Kidney epithelial cell (primary cell): Measurements from ENCODE around the gene CEP170B. TPM values are rescaled to one million over a fixed set of nuclear protein-coding genes. Genes with fewer than 3 reads are reported as not detected.
"Not testable (repeated sequence)": the region's sequence is repeated elsewhere in the genome, so short reads cannot be mapped to it uniquely, and the experiment has no call there.

Source experiments
- DNase-seq: peaks from one replicate; pipeline ENCODE4 v3.0.0-alpha.2; 2010; ENCODE audit warnings: low read depth
- H3K27me3 ChIP-seq: 2 replicates; pipeline ENCODE4 v1.6.0; 2011; ENCODE audit warnings: low read length; ENCODE audit not compliant: control insufficient read depth, insufficient read depth
- H3K36me3 ChIP-seq: 2 replicates; pipeline ENCODE4 v1.5.1; 2011; ENCODE audit warnings: low read length; ENCODE audit not compliant: control insufficient read depth, insufficient read depth
- H3K4me3 ChIP-seq: 2 replicates; pipeline ENCODE4 v1.5.1; 2011; ENCODE audit warnings: low read depth, mild to moderate bottlenecking, control low read depth, low read length
- total RNA-seq: library from RNA; depleted of rRNA; stranded (reverse); fragments of >200 nt; gene quantifications from 2 replicates; pipeline ENCODE4 v1.2.3, GENCODE V29; 2015
- TF ChIP-seq, protein P1 (sequence below): IDR thresholded peaks from 2 replicates; pipeline ENCODE4 v1.5.1; 2011; ENCODE audit warnings: mild to moderate bottlenecking, moderate library complexity, low read length, control low read depth, inconsistent platforms; ENCODE audit not compliant: insufficient read depth, poor library complexity, severe bottlenecking

The CEP170B gene
- total RNA-seq, 1 donor from 2014 or later, result 51.9 TPM

DNA sequence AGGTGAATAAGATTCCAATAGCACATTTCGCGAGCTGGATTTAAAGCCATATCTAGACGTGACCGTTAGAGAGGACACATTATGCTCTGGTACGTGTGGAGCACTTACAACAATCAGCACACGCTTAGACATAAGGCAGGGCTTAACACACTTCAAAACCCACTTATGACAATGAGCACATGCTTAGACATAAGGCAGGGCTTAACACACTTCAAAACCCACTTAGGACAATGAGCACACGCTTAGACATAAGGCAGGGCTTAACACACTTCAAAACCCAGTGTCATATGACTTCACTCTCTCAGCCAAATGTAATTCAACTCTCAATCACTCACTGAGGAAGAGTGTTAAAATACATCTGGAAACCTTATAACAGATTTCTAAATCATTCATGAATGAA, 48.4 kb downstream of the CEP170B start:
- H3K36me3 ChIP-seq, result no peaks in the 10 kb centered on the region
- H3K27me3 ChIP-seq, result peaks cover 3% of the 10 kb centered on the region
- DNase-seq, result no peak
- H3K4me3 ChIP-seq, result no peak overlapping the region
- TF ChIP-seq, protein P1, sequence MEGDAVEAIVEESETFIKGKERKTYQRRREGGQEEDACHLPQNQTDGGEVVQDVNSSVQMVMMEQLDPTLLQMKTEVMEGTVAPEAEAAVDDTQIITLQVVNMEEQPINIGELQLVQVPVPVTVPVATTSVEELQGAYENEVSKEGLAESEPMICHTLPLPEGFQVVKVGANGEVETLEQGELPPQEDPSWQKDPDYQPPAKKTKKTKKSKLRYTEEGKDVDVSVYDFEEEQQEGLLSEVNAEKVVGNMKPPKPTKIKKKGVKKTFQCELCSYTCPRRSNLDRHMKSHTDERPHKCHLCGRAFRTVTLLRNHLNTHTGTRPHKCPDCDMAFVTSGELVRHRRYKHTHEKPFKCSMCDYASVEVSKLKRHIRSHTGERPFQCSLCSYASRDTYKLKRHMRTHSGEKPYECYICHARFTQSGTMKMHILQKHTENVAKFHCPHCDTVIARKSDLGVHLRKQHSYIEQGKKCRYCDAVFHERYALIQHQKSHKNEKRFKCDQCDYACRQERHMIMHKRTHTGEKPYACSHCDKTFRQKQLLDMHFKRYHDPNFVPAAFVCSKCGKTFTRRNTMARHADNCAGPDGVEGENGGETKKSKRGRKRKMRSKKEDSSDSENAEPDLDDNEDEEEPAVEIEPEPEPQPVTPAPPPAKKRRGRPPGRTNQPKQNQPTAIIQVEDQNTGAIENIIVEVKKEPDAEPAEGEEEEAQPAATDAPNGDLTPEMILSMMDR, result no peak

DNA sequence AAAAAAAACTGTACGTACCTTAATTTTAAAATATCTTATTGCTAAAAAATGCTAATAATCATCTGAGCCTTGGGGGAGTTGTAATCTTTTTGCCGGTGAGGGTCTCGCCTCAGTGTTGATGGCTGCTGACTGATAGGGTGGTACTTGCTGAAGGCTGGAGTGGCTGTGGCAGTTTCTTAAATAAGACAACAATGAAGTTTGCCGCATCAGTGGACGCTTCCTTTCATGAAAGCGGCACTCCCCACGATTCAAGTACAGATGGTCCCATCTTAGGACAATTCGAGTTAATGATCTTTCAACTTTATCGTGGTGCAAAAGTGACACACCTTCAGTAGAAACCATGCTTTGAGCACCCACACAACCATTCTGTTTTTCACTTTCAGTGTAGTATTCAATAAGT, 52.0 kb downstream of the CEP170B start:
- TF ChIP-seq, protein P1, result no peak
- DNase-seq, result no peak
- Histone ChIP-seq H3K27me3 (no peaks in the 10 kb centered on the region), H3K36me3 (no peaks in the 10 kb centered on the region), H3K4me3 (no peak overlapping the region)

DNA sequence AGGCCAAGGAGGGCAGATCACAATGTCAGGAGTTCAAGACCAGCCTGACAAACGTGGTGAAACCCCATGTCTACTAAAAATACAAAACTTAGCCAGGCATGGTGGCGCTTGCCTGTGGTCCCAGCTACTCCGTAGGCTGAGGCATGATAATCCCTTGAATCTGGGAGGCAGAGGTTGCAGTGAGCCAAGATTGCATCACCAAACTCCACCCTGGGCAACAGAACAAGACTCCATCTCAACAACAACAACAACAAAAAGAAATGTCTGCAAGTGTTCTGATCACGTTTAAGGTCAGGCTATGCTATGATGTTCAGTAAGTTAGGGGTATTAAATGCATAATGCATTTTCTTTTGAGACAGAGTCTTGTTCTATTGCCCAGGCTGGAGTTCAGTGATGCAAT, 52.9 kb downstream of the CEP170B start:
- TF ChIP-seq, protein P1, result no peak
- no peaks in the 10 kb centered on the region for H3K27me3 ChIP-seq
- no peak for DNase-seq
- no peak overlapping the region for H3K4me3 ChIP-seq
- H3K36me3 ChIP-seq, result no peaks in the 10 kb centered on the region

DNA sequence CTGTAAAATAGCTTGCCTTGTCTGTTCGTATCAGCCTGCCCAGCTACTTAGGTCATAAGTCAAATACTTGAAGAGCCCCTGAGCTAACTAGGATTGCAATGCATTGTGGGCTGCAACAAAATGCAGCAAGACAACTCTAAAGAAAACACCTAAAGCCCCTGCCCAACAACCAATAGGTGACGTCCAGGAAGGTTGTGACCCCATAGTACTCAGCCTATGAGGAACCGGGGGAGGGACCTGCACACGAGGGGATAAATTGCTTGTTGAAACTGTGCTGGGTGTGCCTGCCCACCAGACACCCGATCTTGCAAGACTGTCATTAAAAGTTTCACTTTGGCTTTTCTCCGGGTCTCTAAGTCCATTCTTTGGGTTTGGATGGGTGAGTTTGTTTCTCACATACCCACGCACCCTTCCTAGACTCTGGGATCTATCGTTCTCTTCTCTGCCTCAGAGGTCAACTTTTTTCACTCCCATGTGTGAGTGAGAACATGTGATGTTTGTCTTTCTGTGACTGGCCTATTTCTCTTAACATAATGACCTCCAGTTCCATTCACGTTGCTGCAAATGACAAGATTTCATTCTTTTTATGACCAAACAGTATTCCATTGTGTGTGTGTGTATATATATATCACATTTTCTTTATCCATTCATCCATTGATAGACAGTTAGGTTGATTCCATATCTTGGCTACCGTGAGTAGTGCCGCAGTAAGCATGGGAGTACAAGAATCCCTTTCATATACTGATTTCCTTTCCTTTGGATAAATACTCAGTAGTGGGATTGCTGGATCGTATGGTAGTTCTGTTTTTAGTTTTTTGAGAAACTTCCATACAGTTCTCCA, 54.3 kb downstream of the CEP170B start:
- DNase-seq, H3K4me3 ChIP-seq, H3K36me3 ChIP-seq, H3K27me3 ChIP-seq: not testable (repeated sequence)

DNA sequence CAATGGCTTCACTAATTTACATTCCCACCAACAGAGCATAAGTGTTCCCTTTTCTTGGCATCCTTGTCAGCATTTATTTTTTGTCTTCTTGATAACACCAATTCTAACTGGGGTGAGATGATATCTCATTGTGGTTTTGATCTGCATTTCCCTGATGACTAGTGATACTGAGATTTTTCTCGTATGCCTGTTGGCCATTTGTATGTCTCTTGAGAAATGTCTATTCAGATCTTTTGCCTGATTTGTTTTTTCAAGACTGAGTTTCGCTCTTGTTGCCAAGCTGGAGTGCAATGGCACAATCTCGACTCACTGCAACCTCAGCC, 54.9 kb downstream of the CEP170B start:
- no peak overlapping the region for H3K4me3 ChIP-seq
- TF ChIP-seq, protein P1, result no peak
- no peak for DNase-seq
- H3K27me3 ChIP-seq, result no peaks in the 10 kb centered on the region
- no peaks in the 10 kb centered on the region for H3K36me3 ChIP-seq

DNA sequence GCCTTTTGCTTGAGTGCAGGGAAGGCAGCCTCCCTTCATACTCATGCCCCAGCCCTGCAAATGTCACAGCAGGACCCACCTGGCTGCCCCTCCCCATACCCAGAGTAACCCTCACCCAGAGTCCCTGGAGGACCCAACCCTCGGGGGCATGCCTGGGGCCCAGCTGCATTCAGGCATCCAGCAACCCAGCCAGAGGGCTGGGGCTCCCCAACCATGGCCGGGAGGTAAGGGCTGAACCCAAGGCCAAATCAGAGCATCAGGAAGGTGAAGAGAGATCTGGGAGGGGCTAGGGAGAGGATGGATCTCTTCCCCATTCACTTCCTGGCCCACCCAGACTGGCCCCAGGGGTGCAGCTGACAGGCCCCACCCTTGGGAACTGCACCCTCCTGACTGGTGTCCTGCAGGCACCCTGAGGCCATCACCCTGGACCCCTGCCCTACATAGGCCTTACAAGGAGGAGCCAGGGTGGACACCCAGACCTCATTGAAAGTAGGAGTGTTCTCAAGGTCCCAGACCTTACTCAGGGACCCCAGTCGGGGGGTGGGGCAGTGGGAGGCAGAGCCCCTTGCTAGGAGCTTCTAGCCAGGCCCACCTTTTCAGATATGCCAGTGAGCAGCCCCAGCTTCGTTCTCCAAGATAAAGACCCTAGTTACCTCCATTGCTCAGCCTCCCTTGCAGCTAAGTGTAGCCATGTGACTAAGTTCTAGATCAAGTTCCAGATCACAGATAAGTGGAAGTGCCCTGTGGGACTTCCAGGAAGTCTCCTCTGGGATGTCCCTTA, 58.8 kb downstream of the CEP170B start:
- no peak for DNase-seq
- Histone ChIP-seq H3K27me3 (peaks cover 3% of the 10 kb centered on the region), H3K4me3 (no peak overlapping the region), H3K36me3 (no peaks in the 10 kb centered on the region)
- TF ChIP-seq, protein P1, result no peak
